GM12878 (cell line): ENCODE results near the gene PCBP4. TPM values are rescaled to one million over a fixed set of nuclear protein-coding genes. Genes with fewer than 3 reads are reported as not detected.

Experiments used
- ATAC-seq: fragments of 200-7000 bp; cut with Tn5 transposase; 3 replicates; pipeline ENCODE4 v1.9.1; 2020; ENCODE audit warnings: mild to moderate bottlenecking, moderate library complexity
- BruUV-seq: library from RNA; stranded (reverse); fragments of 400-500 nt; replicated peaks from 2 replicates; lab custom pipeline; 2021; lab: Mats Ljungman, UMichigan
- CTCF ChIA-PET: fragments of 300-600 bp; sonication (Branson Sonifier 250); formaldehyde crosslinking; extraction: SDS; loops from one replicate; lab custom pipeline; 2021; ENCODE audit warnings: inconsistent platforms; lab: Yijun Ruan, JAX
- POLR2A ChIA-PET: fragments of 350-600 bp; formaldehyde crosslinking; extraction: SDS; loops from one replicate; lab custom pipeline; 2021; ENCODE audit warnings: inconsistent platforms; lab: Charles Lee
- RAD21 ChIA-PET: fragments of 300-600 bp; sonication (Branson Sonifier 250); formaldehyde crosslinking; loops from one replicate; lab custom pipeline; 2023; ENCODE audit warnings: antibody characterized with exemption; ENCODE audit not compliant: unreplicated experiment; lab: Charles Lee
- SMC1A ChIA-PET: fragments of 300-600 bp; sonication (Branson Sonifier 250); formaldehyde crosslinking; loops from one replicate; lab custom pipeline; 2023; ENCODE audit not compliant: unreplicated experiment, uncharacterized antibody; lab: Charles Lee
- DNase-seq: peaks from one replicate; pipeline ENCODE4 v3.0.0-alpha.2; 2011; ENCODE audit warnings: low read depth, low spot score
- FAIRE-seq: peaks from 3 replicates; lab custom pipeline; 2011; peaks lifted over from hg19 to GRCh38; lab: Jason Lieb, UNC
- H2AFZ ChIP-seq: 2 replicates; pipeline ENCODE4 v1.6.0; 2011; ENCODE audit warnings: low read depth, low read length, control low read depth; ENCODE audit not compliant: control insufficient read depth
- H3K27ac ChIP-seq: 2 replicates; pipeline ENCODE4 v1.5.1; 2011; ENCODE audit warnings: control low read depth; ENCODE audit not compliant: control insufficient read depth, insufficient read depth
- H3K27me3 ChIP-seq, 2 experiments: replicated peaks in 1 of 2; 2 replicates each; pipeline versions ENCODE4 v1.6.0 to v1.6.1; 2011; ENCODE audit warnings: low read length in 1 of 2; ENCODE audit not compliant: control insufficient read depth in 2 of 2, insufficient read depth in 2 of 2
- H3K36me3 ChIP-seq, 2 experiments: 2 replicates each; pipeline ENCODE4 v1.5.1; 2011; ENCODE audit warnings: low read length in 1 of 2; ENCODE audit not compliant: control insufficient read depth in 2 of 2, insufficient read depth in 2 of 2
- H3K4me1 ChIP-seq: 2 replicates; pipeline ENCODE4 v1.6.1; 2011; ENCODE audit warnings: mild to moderate bottlenecking, low read length, moderate library complexity, mixed read lengths; ENCODE audit not compliant: control insufficient read depth, insufficient read depth
- H3K4me2 ChIP-seq: 2 replicates; pipeline ENCODE4 v1.6.0; 2011; ENCODE audit warnings: control low read depth; ENCODE audit not compliant: control insufficient read depth, insufficient read depth
- H3K4me3 ChIP-seq: fragments of 200-600 bp; sonication (generic); 2 replicates; pipeline ENCODE4 v1.5.1; 2016
- H3K79me2 ChIP-seq: 2 replicates; pipeline ENCODE4 v1.6.0; 2011; ENCODE audit warnings: low read length; ENCODE audit not compliant: control insufficient read depth, insufficient read depth
- H3K9ac ChIP-seq: 2 replicates; pipeline ENCODE4 v1.8.0; 2011; ENCODE audit warnings: low read length, control low read depth, mixed read lengths; ENCODE audit not compliant: control insufficient read depth, insufficient read depth
- H3K9me3 ChIP-seq: replicated peaks from 3 replicates; pipeline ENCODE4 v1.5.1; 2011; ENCODE audit warnings: mild to moderate bottlenecking, low read length; ENCODE audit not compliant: control insufficient read depth, insufficient read depth
- H4K20me1 ChIP-seq: 2 replicates; pipeline ENCODE4 v1.6.0; 2011; ENCODE audit not compliant: control insufficient read depth, insufficient read depth
- BRCA1 ChIP-seq: IDR thresholded peaks from 2 replicates; pipeline ENCODE4 v1.6.1; 2011; ENCODE audit warnings: low read depth, low read length, improper control_type of control experiment
- ETV6 ChIP-seq, 2 experiments: fragments of 450-650 bp in 1 of 2; IDR thresholded peaks in 1 of 2; conservative IDR thresholded peaks in 1 of 2; 2 replicates each; pipeline ENCODE4 v1.6.1; 2014; ENCODE audit warnings: antibody characterized with exemption in 1 of 2, borderline replicate concordance in 1 of 2, low read depth in 1 of 2, mild to moderate bottlenecking in 1 of 2, moderate library complexity in 1 of 2
- FOS ChIP-seq: IDR thresholded peaks from 3 replicates; pipeline ENCODE4 v1.6.1; 2011; ENCODE audit warnings: borderline replicate concordance; ENCODE audit not compliant: insufficient read length; ENCODE audit errors: extremely low read depth
- IKZF2 ChIP-seq, 2 experiments: fragments of 450-650 bp; IDR thresholded peaks; 2 replicates each; pipeline ENCODE4 v1.6.1; 2017; ENCODE audit warnings: mild to moderate bottlenecking in 2 of 2, moderate library complexity in 2 of 2
- REST ChIP-seq: IDR thresholded peaks from 2 replicates; pipeline ENCODE4 v1.6.1; 2012; ENCODE audit warnings: mild to moderate bottlenecking, low read depth, low read length
- SMAD1 ChIP-seq: fragments of 450-650 bp; IDR thresholded peaks from 2 replicates; pipeline ENCODE4 v1.6.1; 2018; ENCODE audit warnings: mild to moderate bottlenecking, low read depth; ENCODE audit not compliant: partially characterized antibody
- SRF ChIP-seq, 2 experiments: IDR thresholded peaks; 2 replicates each; pipeline ENCODE4 v1.6.1; 2011; ENCODE audit warnings: low read depth in 2 of 2, low read length in 2 of 2, mild to moderate bottlenecking in 1 of 2, moderate library complexity in 1 of 2
- SUPT20H ChIP-seq: IDR thresholded peaks from 2 replicates; pipeline ENCODE4 v1.6.1; 2011; ENCODE audit warnings: low read depth, mild to moderate bottlenecking, low read length, moderate library complexity, borderline replicate concordance; ENCODE audit not compliant: control insufficient read depth
- USF1 ChIP-seq: IDR thresholded peaks from 2 replicates; pipeline ENCODE4 v1.6.1; 2011; ENCODE audit warnings: borderline replicate concordance, low read depth, mild to moderate bottlenecking, moderate library complexity, mixed read lengths, low read length; ENCODE audit not compliant: insufficient read depth; ENCODE audit errors: extremely low read length
- ZBTB11 ChIP-seq: fragments of 450-650 bp; formaldehyde crosslinking; IDR thresholded peaks from 2 replicates; pipeline ENCODE4 v1.5.0; 2022; ENCODE audit warnings: mild to moderate bottlenecking, missing genetic modification characterization
- ZNF217 ChIP-seq: fragments of 450-650 bp; IDR thresholded peaks from 2 replicates; pipeline ENCODE4 v1.6.1; 2017; ENCODE audit warnings: antibody characterized with exemption, mild to moderate bottlenecking
- WGBS: methylation state at CpG from one replicate; pipeline ENCODE4 v1.1.6; 2016; ENCODE audit warnings: low lambda C conversion rate; ENCODE audit not compliant: insufficient replicate concordance, insufficient coverage; ENCODE audit errors: missing lambda C conversion rate; 5-methylcytosine and 5-hydroxymethylcytosine counted together
- in situ Hi-C: fragments of 300-500 bp; cut with MboI; formaldehyde crosslinking; loops from 9 replicates; pipeline ENCODE4 v1.14.3; 2018; ENCODE audit warnings: mixed read lengths
- intact Hi-C: fragments of 100-400 bp; cut with micrococcal nuclease; formaldehyde crosslinking; loops from one replicate; pipeline ENCODE4 v1.14.2; 2022; ENCODE audit not compliant: unreplicated experiment
- polyA plus RNA-seq, 11 experiments: library from polyadenylated mRNA; depleted of rRNA in 4 of 11; unstranded in 6 of 11; stranded (reverse) in 5 of 11; fragments of >200 nt; fragmentation: Nextera tagmentation in 4 of 11; fragmentation: Illumina TruSeq in 1 of 11; extraction: Ambion mirVana in 4 of 11; extraction: Trizol in 1 of 11; gene quantifications; 1 replicate in 1 of 11; 2 replicates in 10 of 11; pipeline versions ENCODE4 v1.2.1 to v1.2.3, GENCODE V29; 2011 to 2016; ENCODE audit warnings: inconsistent platforms in 2 of 11, missing spikeins in 2 of 11, low read depth in 1 of 11
- total RNA-seq, 4 experiments: library from RNA; depleted of rRNA in 3 of 4; stranded (reverse); fragments of >200 nt in 3 of 4; fragmentation: Illumina TruSeq in 1 of 4; extraction: Trizol in 1 of 4; gene quantifications; 2 replicates each; pipeline versions ENCODE4 v1.2.1 to v1.2.3, GENCODE V29; 2013 to 2021

The PCBP4 gene
- total and polyA plus RNA-seq, 10 of the 15 experiments (the other 5 are each of a cell fraction or from before 2014, with no cell fraction given) = 0.05 to 14.5 (median 4.2) TPM

- TF ChIP-seq ZBTB11 (CRISPR knock-in tag) (no peak), SRF (IDR thresholded peaks at IDR 0.05; ENCODE audit: low read depth in 2 of 2, low read length in 2 of 2) (no peak), SUPT20H (no peak)
Observed at GRCh38 chr3:51997172-51997571, 29.9 kb upstream of the PCBP4 start (continued).

- ChIA-PET RAD21 (interaction anchor here (0.5 to 2.1 kb wide), 11 partner anchors 8 to 149 kb away, joined by 3 to 10 read pairs (median 4); partner anchors contain the start of genes DUSP7 and RRP9), SMC1A (interaction anchor here (0.6 to 3.0 kb wide), 7 partner anchors 11 to 126 kb away, joined by 3 to 13 read pairs (median 4); partner anchors contain the start of genes PARP3 and RRP9), POLR2A (interaction anchor here (1.0 to 2.6 kb wide), 8 partner anchors 12 to 159 kb away, joined by 3 to 30 read pairs (median 5); partner anchors contain the start of genes ACY1, PARP3, POC1A and RRP9), CTCF (interaction anchor here (0.6 to 2.7 kb wide), 15 partner anchors 9 to 1381 kb away, joined by 3 to 18 read pairs (median 4); partner anchors contain the start of genes ABHD14B, ACY1, DUSP7 and PARP3)
- no peaks in the 10 kb centered on the region for H3K9me3 ChIP-seq
- H3K79me2 ChIP-seq = peaks cover 33% of the 10 kb centered on the region
- H3K9ac ChIP-seq = peak within 1 kb of the TSS; percentile 98
- H4K20me1 ChIP-seq = 0 out of 2 replicates have a peak, but pooled peaks cover 6% of the 10 kb centered on the region
- peak; percentile 95 for FAIRE-seq
- peak within 1 kb of the TSS; percentile 99 for H3K4me3 ChIP-seq
- no TSS peak for BruUV-seq
- H3K36me3 ChIP-seq = peaks cover 14 to 16% of the 10 kb centered on the region in 2 experiments
- DNase-seq = peak; percentile 88
- intact Hi-C loops = loop anchor here (2.0 kb wide), 1 partner anchor 53 kb away; the partner anchor contains the start of gene PARP3
- H2AFZ ChIP-seq = peak within 1 kb of the TSS; percentile 80
- peaks cover 9% of the 10 kb centered on the region for H3K4me1 ChIP-seq
- under 1% methylated on average over 40 of the region's 40 CpGs for WGBS
- peak; percentile 92 for ATAC-seq
- H3K4me2 ChIP-seq = peak within 1 kb of the TSS; percentile 97
- in situ Hi-C loops = no loop called here
- no peaks in the 10 kb centered on the region; a peak in 1 of 4 replicates for H3K27me3 ChIP-seq
- peak within 1 kb of the TSS; percentile 66 for H3K27ac ChIP-seq
- peak in 1 of 2 experiments; percentile 61; a peak in 1 of 4 replicates for TF ChIP-seq ETV6 (conservative IDR thresholded peaks at IDR 0.05 in 1 of 2, IDR thresholded peaks at IDR 0.05 in 1 of 2; ENCODE audit: borderline replicate concordance in 1 of 2, low read depth in 1 of 2)
- TF ChIP-seq FOS = no peak
- TF ChIP-seq IKZF2 (IDR thresholded peaks at IDR 0.05) = peak; percentile 24 to 30; a peak in 1 of 4 replicates
- no peak for TF ChIP-seq SMAD1
- peak; percentile 42; the same call in 1 of the 2 replicates for TF ChIP-seq REST
- TF ChIP-seq BRCA1 = no peak
- TF ChIP-seq ZNF217 = no peak
- TF ChIP-seq USF1 = no peak
Observed at GRCh38 chr3:51995346-51996163, 28.3 kb upstream of the PCBP4 start, which contains the start of gene RPL29. Gene RPL29, minus strand, starts transcription at chr3:51995895. Its CDS starts 434 bp downstream, at chr3:51995461.
